ENCODE measurements around the gene UCP1.

The UCP1 gene

GRCh38 chr4:140568507-140569306, at the start of gene UCP1:
TSS of gene UCP1 (minus strand) at chr4:140568961. CDS start at chr4:140568729, 232 bp downstream.
- no peak for TF ChIP-seq CTCF (IDR thresholded peaks at IDR 0.05; ENCODE audit: control insufficient read depth, extremely low read depth, insufficient read depth)
- DNase-seq (ENCODE audit: low read depth): no peak
- no peak within 1 kb of the TSS for H3K4me3 ChIP-seq (ENCODE audit: low read depth, low read length)

GRCh38 chr4:140617499-140618248, 48.9 kb upstream of the UCP1 start:
- no peak for DNase-seq (ENCODE audit: low read depth)
- TF ChIP-seq CTCF (IDR thresholded peaks at IDR 0.05; ENCODE audit: control insufficient read depth, extremely low read depth, insufficient read depth): no peak
- H3K4me3 ChIP-seq (ENCODE audit: low read depth, low read length): no peak overlapping the region

GRCh38 chr4:140615451-140615850, 46.7 kb upstream of the UCP1 start:
- no peak for DNase-seq (ENCODE audit: low read depth)

GRCh38 chr4:140612357-140612756, 43.6 kb upstream of the UCP1 start:
- no peak for DNase-seq (ENCODE audit: low read depth)
- no peak for TF ChIP-seq CTCF (IDR thresholded peaks at IDR 0.05; ENCODE audit: control insufficient read depth, extremely low read depth, insufficient read depth)
- no peak overlapping the region for H3K4me3 ChIP-seq (ENCODE audit: low read depth, low read length)

More at GRCh38 chr4:140615451-140615850, 46.7 kb upstream of the UCP1 start:
- H3K4me3 ChIP-seq (ENCODE audit: low read depth, low read length): no peak overlapping the region
- TF ChIP-seq CTCF (IDR thresholded peaks at IDR 0.05; ENCODE audit: control insufficient read depth, extremely low read depth, insufficient read depth): no peak

GRCh38 chr4:140611854-140612253, 43.1 kb upstream of the UCP1 start:
- TF ChIP-seq CTCF (IDR thresholded peaks at IDR 0.05; ENCODE audit: control insufficient read depth, extremely low read depth, insufficient read depth): no peak
- DNase-seq (ENCODE audit: low read depth): no peak
- H3K4me3 ChIP-seq (ENCODE audit: low read depth, low read length): no peak overlapping the region

- peak; percentile 31 for DNase-seq (ENCODE audit: low read depth)
- peak; percentile 64 for TF ChIP-seq CTCF (IDR thresholded peaks at IDR 0.05; ENCODE audit: control insufficient read depth, extremely low read depth, insufficient read depth)
- H3K4me3 ChIP-seq (ENCODE audit: low read depth, low read length): no peak overlapping the region
These were observed 41.0 kb upstream of the UCP1 start for GRCh38 chr4:140609548-140610425.

Measured in LNCaP clone FGC (cell line).